Endothelial cell of hepatic sinusoid (primary cell): Measurements from ENCODE around the gene USP28.
"Not testable (repeated sequence)": the region's sequence is repeated elsewhere in the genome, so short reads cannot be mapped to it uniquely, and the experiment has no call there.

Experiments
- in situ Hi-C: cut with HindIII; loops from 2 replicates; pipeline ENCODE4 v1.10.0; 2017; ENCODE audit warnings: low sequenced_read_pairs

Gene USP28

GRCh38 chr11:113875234-113876073 is at the start of gene USP28:
USP28 (minus strand) TSS chr11:113875572; CDS start chr11:113875501, 71 bp downstream.
- in situ Hi-C loops, result no loop called here

- in situ Hi-C loops, result no loop called here
These were observed 48.2 kb upstream of the USP28 start for GRCh38 chr11:113923572-113923971.

GRCh38 chr11:113911491-113911890 is 36.1 kb upstream of the USP28 start:
- in situ Hi-C loops, result not testable (repeated sequence)

- in situ Hi-C loops, result loop anchor here (5.0 kb wide), 1 partner anchor 349 kb away; no protein-coding TSS in a partner anchor
These were observed 32.7 kb upstream of the USP28 start for GRCh38 chr11:113908098-113908497.

GRCh38 chr11:113907681-113908080 is 32.3 kb upstream of the USP28 start:
- in situ Hi-C loops, result loop anchor here (5.0 kb wide), 1 partner anchor 350 kb away; no protein-coding TSS in a partner anchor

- in situ Hi-C loops, result loop anchor here (5.0 kb wide), 1 partner anchor 350 kb away; no protein-coding TSS in a partner anchor
These were observed 31.8 kb upstream of the USP28 start for GRCh38 chr11:113907152-113907551.

GRCh38 chr11:113906516-113906915 is 31.1 kb upstream of the USP28 start:
- in situ Hi-C loops, result loop anchor here (5.0 kb wide), 1 partner anchor 351 kb away; no protein-coding TSS in a partner anchor

GRCh38 chr11:113906038-113906437 is 30.7 kb upstream of the USP28 start:
- in situ Hi-C loops, result loop anchor here (5.0 kb wide), 1 partner anchor 351 kb away; no protein-coding TSS in a partner anchor

- in situ Hi-C loops, result loop anchor here (5.0 kb wide), 1 partner anchor 353 kb away; no protein-coding TSS in a partner anchor
These were observed 29.2 kb upstream of the USP28 start, which contains the start of gene HTR3B for GRCh38 chr11:113904379-113905101. HTR3B (plus strand) TSS chr11:113904796; CDS start chr11:113904934, 138 bp downstream.

- in situ Hi-C loops, result no loop called here
These were observed 25.8 kb upstream of the USP28 start for GRCh38 chr11:113901141-113901540.

GRCh38 chr11:113896156-113896879 is 20.9 kb upstream of the USP28 start:
- in situ Hi-C loops, result no loop called here

GRCh38 chr11:113895367-113896155 is 20.2 kb upstream of the USP28 start:
- in situ Hi-C loops, result no loop called here

- in situ Hi-C loops, result no loop called here
These were observed 19.1 kb upstream of the USP28 start for GRCh38 chr11:113894421-113894996.

- in situ Hi-C loops, result no loop called here
These were observed 13.5 kb upstream of the USP28 start for GRCh38 chr11:113888848-113889247.

- in situ Hi-C loops, result no loop called here
These were observed 10.5 kb upstream of the USP28 start for GRCh38 chr11:113885897-113886296.

- in situ Hi-C loops, result no loop called here
These were observed 9.0 kb upstream of the USP28 start for GRCh38 chr11:113884361-113884836.

- in situ Hi-C loops, result no loop called here
These were observed 6.5 kb upstream of the USP28 start for GRCh38 chr11:113881856-113882255.

- in situ Hi-C loops, result no loop called here
These were observed 5.6 kb upstream of the USP28 start for GRCh38 chr11:113880971-113881370.

- in situ Hi-C loops, result not testable (repeated sequence)
These were observed 4.1 kb upstream of the USP28 start for GRCh38 chr11:113879446-113879845.
